GM12891 (cell line): Measurements from ENCODE around the gene SGSH.
"Not testable (repeated sequence)": the region's sequence is repeated elsewhere in the genome, so short reads cannot be mapped to it uniquely, and the experiment has no call there.

Source experiments
- DNase-seq: peaks from one replicate; pipeline ENCODE4 v3.0.0; 2011; ENCODE audit warnings: low spot score; ENCODE audit not compliant: insufficient read length
- FAIRE-seq: peaks from 2 replicates; lab custom pipeline; 2011; peaks lifted over from hg19 to GRCh38; lab: Jason Lieb, UNC
- PAX5 ChIP-seq: IDR thresholded peaks from 2 replicates; pipeline ENCODE4 v1.6.1; 2011; ENCODE audit warnings: low read length, moderate library complexity, mild to moderate bottlenecking; ENCODE audit not compliant: insufficient read depth, severe bottlenecking
- POLR2A ChIP-seq: IDR thresholded peaks from 2 replicates; pipeline ENCODE4 v1.6.1; 2011; ENCODE audit warnings: low read depth, low read length, control low read depth
- POLR2AphosphoS5 ChIP-seq: IDR thresholded peaks from 2 replicates; pipeline ENCODE4 v1.6.1; 2011; ENCODE audit warnings: low read depth, low read length, control low read depth
- POU2F2 ChIP-seq: IDR thresholded peaks from 2 replicates; pipeline ENCODE4 v1.6.1; 2011; ENCODE audit warnings: low read depth, mild to moderate bottlenecking, control low read depth, low read length, moderate library complexity
- SPI1 ChIP-seq: IDR thresholded peaks from 2 replicates; pipeline ENCODE4 v1.6.1; 2011; ENCODE audit warnings: low read depth, low read length, control low read depth
- TAF1 ChIP-seq: IDR thresholded peaks from 2 replicates; pipeline ENCODE4 v1.6.1; 2011; ENCODE audit warnings: low read depth, low read length, control low read depth

The SGSH gene

GRCh38 chr17:80202197-80202596, 17.9 kb downstream of the SGSH start:
- no peak for DNase-seq
- TF ChIP-seq POLR2A = no peak
- TF ChIP-seq TAF1 = no peak
- TF ChIP-seq SPI1 = no peak
- TF ChIP-seq PAX5 = no peak
- no peak for TF ChIP-seq POLR2AphosphoS5
- no peak for TF ChIP-seq POU2F2
- no peak for FAIRE-seq

GRCh38 chr17:80201446-80201845, 18.7 kb downstream of the SGSH start:
- FAIRE-seq (no peak), DNase-seq (no peak)
- TF ChIP-seq POLR2AphosphoS5 (no peak), PAX5 (no peak), TAF1 (no peak), POLR2A (no peak), SPI1 (no peak), POU2F2 (no peak)

- not testable (repeated sequence) for DNase-seq, FAIRE-seq
Measured at GRCh38 chr17:80199295-80199694, 20.8 kb downstream of the SGSH start.

- DNase-seq (no peak), FAIRE-seq (no peak)
- TF ChIP-seq PAX5 (no peak), POLR2AphosphoS5 (no peak), POU2F2 (no peak), POLR2A (no peak), SPI1 (no peak), TAF1 (no peak)
Measured at GRCh38 chr17:80198144-80198661, 21.9 kb downstream of the SGSH start.

- no peak for TF ChIP-seq SPI1
- TF ChIP-seq POLR2AphosphoS5 = no peak
- no peak for TF ChIP-seq POU2F2
- TF ChIP-seq PAX5 = no peak
- TF ChIP-seq TAF1 = no peak
- TF ChIP-seq POLR2A = no peak
- DNase-seq = no peak
- FAIRE-seq = no peak
Measured at GRCh38 chr17:80196652-80197051, 23.5 kb downstream of the SGSH start.

- peak; percentile 62 for DNase-seq
- peak; percentile 5 for FAIRE-seq
- TF ChIP-seq SPI1 (no peak), PAX5 (no peak), TAF1 (no peak), POLR2A (no peak), POU2F2 (no peak), POLR2AphosphoS5 (no peak)
Measured at GRCh38 chr17:80195671-80196529, 24.2 kb downstream of the SGSH start.

- DNase-seq (no peak), FAIRE-seq (no peak)
Measured at GRCh38 chr17:80195141-80195540, 25.0 kb downstream of the SGSH start.

GRCh38 chr17:80191865-80192661, 28.1 kb downstream of the SGSH start:
- TF ChIP-seq TAF1 = no peak
- no peak for TF ChIP-seq PAX5
- no peak for TF ChIP-seq POLR2A
- no peak for TF ChIP-seq POU2F2
- no peak for TF ChIP-seq SPI1
- TF ChIP-seq POLR2AphosphoS5 = no peak
- DNase-seq = no peak
- FAIRE-seq = no peak

More at GRCh38 chr17:80195141-80195540, 25.0 kb downstream of the SGSH start:
- no peak for TF ChIP-seq TAF1
- no peak for TF ChIP-seq POLR2AphosphoS5
- TF ChIP-seq POU2F2 = no peak
- no peak for TF ChIP-seq SPI1
- no peak for TF ChIP-seq PAX5

- FAIRE-seq = no peak
- DNase-seq = no peak
- TF ChIP-seq PAX5 (no peak), TAF1 (no peak), SPI1 (no peak), POLR2A (no peak), POU2F2 (no peak), POLR2AphosphoS5 (no peak)
Measured at GRCh38 chr17:80191192-80191591, 28.9 kb downstream of the SGSH start.

- DNase-seq (no peak), FAIRE-seq (no peak)
- TF ChIP-seq POLR2AphosphoS5 = no peak
- no peak for TF ChIP-seq SPI1
- TF ChIP-seq TAF1 = no peak
- TF ChIP-seq POU2F2 = no peak
- no peak for TF ChIP-seq POLR2A
- TF ChIP-seq PAX5 = no peak
Measured at GRCh38 chr17:80190716-80191115, 29.4 kb downstream of the SGSH start.
